CD4-positive, CD25-positive, alpha-beta regulatory T cell (primary cell): ENCODE data around the gene MRTO4. TPM values are rescaled to one million over a fixed set of nuclear protein-coding genes. Genes with fewer than 3 reads are reported as not detected.

Experiments used
- ATAC-seq, 2 donors: fragments of 150-1000 bp; cut with Tn5 transposase; one replicate each; pipeline ENCODE4 v1.10.0; 2021; ENCODE audit warnings: low read depth in 2 of 2, moderate number of reproducible peaks in 2 of 2, moderate library complexity in 1 of 2
- DNase-seq, 3 donors: peaks; one replicate each; pipeline versions ENCODE4 v3.0.0 to v3.0.0-alpha.2; 2012 to 2022; ENCODE audit warnings: mixed read lengths in 1 of 3
- H3K27ac ChIP-seq: one replicate; pipeline ENCODE4 v1.7.0; 2013; ENCODE audit warnings: mild to moderate bottlenecking, low read length; ENCODE audit not compliant: insufficient read depth, poor library complexity, severe bottlenecking
- H3K27me3 ChIP-seq: one replicate; pipeline ENCODE4 v1.7.0; 2013; ENCODE audit warnings: low read length; ENCODE audit not compliant: control insufficient read depth, insufficient read depth
- H3K36me3 ChIP-seq: one replicate; pipeline ENCODE4 v1.7.0; 2013; ENCODE audit warnings: mild to moderate bottlenecking, low read length, moderate library complexity; ENCODE audit not compliant: control insufficient read depth, insufficient read depth
- H3K4me1 ChIP-seq: 2 replicates; pipeline ENCODE4 v1.7.0; 2013; ENCODE audit warnings: mild to moderate bottlenecking, low read length; ENCODE audit not compliant: insufficient read depth, control insufficient read depth, poor library complexity, severe bottlenecking
- H3K4me3 ChIP-seq: one replicate; pipeline ENCODE4 v1.7.0; 2013; ENCODE audit warnings: low read depth, mild to moderate bottlenecking, low read length, moderate library complexity
- H3K9me3 ChIP-seq, 2 experiments: 1 replicate in 1 of 2; 2 replicates in 1 of 2; pipeline ENCODE4 v1.7.0; 2013; ENCODE audit warnings: low read length in 2 of 2, mild to moderate bottlenecking in 1 of 2, moderate library complexity in 1 of 2; ENCODE audit not compliant: control insufficient read depth in 2 of 2
- H3K27ac Mint-ChIP-seq, 3 donors: one replicate each; pipeline ENCODE4 v1.8.0; 2020 to 2022; ENCODE audit warnings: mild to moderate bottlenecking in 3 of 3, mixed read lengths in 3 of 3, moderate library complexity in 2 of 3
- H3K27me3 Mint-ChIP-seq: one replicate; pipeline ENCODE4 v1.8.0; 2022; ENCODE audit warnings: mild to moderate bottlenecking, mixed read lengths
- H3K36me3 Mint-ChIP-seq: one replicate; pipeline ENCODE4 v1.8.0; 2020; ENCODE audit warnings: mixed read lengths
- H3K4me1 Mint-ChIP-seq, 4 donors: one replicate each; pipeline ENCODE4 v1.8.0; 2020 to 2022; ENCODE audit warnings: mixed read lengths in 4 of 4, mild to moderate bottlenecking in 1 of 4
- H3K4me3 Mint-ChIP-seq, 4 donors: one replicate each; pipeline ENCODE4 v1.8.0; 2020 to 2022; ENCODE audit warnings: mild to moderate bottlenecking in 4 of 4, mixed read lengths in 4 of 4, moderate library complexity in 3 of 4
- H3K9me3 Mint-ChIP-seq, 7 donors: one replicate each; pipeline ENCODE4 v1.8.0; 2020 to 2022; ENCODE audit warnings: mixed read lengths in 7 of 7, mild to moderate bottlenecking in 3 of 7, moderate library complexity in 2 of 7
- polyA plus RNA-seq, 4 donors: library from polyadenylated mRNA; unstranded; fragments of 300-500 nt; fragmentation: Illumina TruSeq; gene quantifications; one replicate each; pipeline ENCODE4 v1.2.3, GENCODE V29; 2021
- total RNA-seq: library from RNA; stranded (reverse); gene quantifications from one replicate; pipeline ENCODE4 v1.2.3, GENCODE V29; 2022

MRTO4 gene
- total and polyA plus RNA-seq, 5 donors from 2014 or later, result 9.9 to 22.4 (median 20.1) TPM

DNA sequence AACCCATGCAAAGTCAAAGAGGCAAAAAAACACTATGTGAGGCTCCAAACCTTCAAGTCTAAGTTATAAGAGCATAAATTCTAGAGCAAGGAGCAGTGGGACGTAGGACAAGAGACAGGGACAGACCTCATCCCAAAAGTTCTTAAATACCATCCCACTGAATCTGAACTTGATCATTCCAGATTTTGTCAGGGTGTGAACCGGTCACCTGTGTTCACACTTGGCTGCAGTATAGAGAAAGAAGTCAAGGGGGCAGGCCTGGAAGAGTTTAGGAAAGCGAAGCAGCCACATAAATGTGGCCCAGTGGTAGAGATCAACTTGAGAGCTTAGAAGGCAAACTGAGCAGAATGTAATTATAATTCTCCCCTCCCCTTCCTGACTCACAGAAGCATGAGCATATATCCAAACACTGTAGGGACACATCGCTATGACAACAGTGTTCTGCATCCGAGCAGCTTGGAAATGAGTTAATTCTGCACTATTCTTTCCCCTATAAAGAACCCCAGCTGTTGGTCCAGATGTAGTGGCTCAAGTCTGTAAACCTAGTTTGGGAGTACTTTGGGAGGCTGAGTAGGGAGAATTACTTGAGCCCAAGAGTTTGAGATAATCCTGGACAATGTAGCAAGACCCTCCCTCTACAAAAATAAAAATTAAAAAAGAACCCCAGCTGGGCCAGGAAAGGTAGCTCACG, 57.7 kb downstream of the MRTO4 start:
- ATAC-seq (no peak), DNase-seq (no peak)
- Mint-ChIP-seq H3K27ac (no peak overlapping the region), H3K4me1 (peaks cover 0 to 44% (median 26%) of the 10 kb centered on the region in 4 donors), H3K9me3 (no peaks in the 10 kb centered on the region), H3K36me3 (peaks cover 29% of the 10 kb centered on the region), H3K27me3 (no peaks in the 10 kb centered on the region), H3K4me3 (peak overlapping the region; percentile 5 to 86 (median 48))
- Histone ChIP-seq H3K9me3 (no peaks in the 10 kb centered on the region), H3K27me3 (no peaks in the 10 kb centered on the region), H3K4me1 (peaks cover 26% of the 10 kb centered on the region), H3K27ac (no peak overlapping the region), H3K4me3 (no peak overlapping the region), H3K36me3 (peaks cover 30% of the 10 kb centered on the region)

Other genes with a start within 250 kb of the MRTO4 start
- 173 TPM for gene UBR4, start 41.5 kb upstream of the MRTO4 start, total RNA-seq
- gene UBR4, start 41.5 kb upstream of the MRTO4 start, polyA plus RNA-seq, result 10 to 100 TPM in 3 of 4 donors, 1 to 10 TPM in 1; 9.9 to 17.2 (median 12.2) TPM
- gene EMC1, start 281 bp upstream of the MRTO4 start, total RNA-seq, result 28.4 TPM
- 10 to 100 TPM; 17.3 to 23.5 (median 19.0) TPM for gene EMC1, start 281 bp upstream of the MRTO4 start, polyA plus RNA-seq
- gene AKR7A3, start 37.0 kb downstream of the MRTO4 start, total RNA-seq, result 0.99 TPM
- under 1 TPM in 1 of 4 donors, not detected in 3; 0.25 TPM for gene AKR7A3, start 37.0 kb downstream of the MRTO4 start, polyA plus RNA-seq
- gene AKR7A2, start 60.3 kb downstream of the MRTO4 start, total RNA-seq, result 20.5 TPM
- gene AKR7A2, start 60.3 kb downstream of the MRTO4 start, polyA plus RNA-seq, result 100 to 1,000 TPM; 107 to 133 (median 115) TPM
- 3.2 TPM for gene SLC66A1, start 60.5 kb downstream of the MRTO4 start, total RNA-seq
- 1 to 10 TPM; 3.7 to 8.7 (median 5.8) TPM for gene SLC66A1, start 60.5 kb downstream of the MRTO4 start, polyA plus RNA-seq
- gene CAPZB, start 233.7 kb downstream of the MRTO4 start, total RNA-seq, result 372 TPM
- gene CAPZB, start 233.7 kb downstream of the MRTO4 start, polyA plus RNA-seq, result 100 to 1,000 TPM; 384 to 588 (median 518) TPM